Neural progenitor cell (in vitro differentiated cells): ENCODE measurements around the gene APBA3. TPM values are rescaled to one million over a fixed set of nuclear protein-coding genes. Genes with fewer than 3 reads are reported as not detected.

Experiments used
- DNase-seq: peaks from one replicate; pipeline ENCODE4 v3.0.0-alpha.2; 2016; ENCODE audit warnings: low spot score
- H2AFZ ChIP-seq: fragments of 200-600 bp; sonication (generic); replicated peaks from 2 replicates; pipeline ENCODE4 v1.6.1; 2016; ENCODE audit warnings: antibody characterized with exemption
- H3F3A ChIP-seq: fragments of 200-600 bp; sonication (generic); 2 replicates; pipeline ENCODE4 v1.6.1; 2016; ENCODE audit warnings: antibody characterized with exemption, low read depth
- H3K27ac ChIP-seq: fragments of 200-600 bp; sonication (generic); 2 replicates; pipeline ENCODE4 v1.5.1; 2016; ENCODE audit warnings: mild to moderate bottlenecking
- H3K27me3 ChIP-seq: fragments of 200-600 bp; sonication (generic); 2 replicates; pipeline ENCODE4 v1.6.1; 2016; ENCODE audit warnings: mild to moderate bottlenecking, moderate library complexity
- H3K36me3 ChIP-seq: fragments of 200-600 bp; sonication (generic); 2 replicates; pipeline ENCODE4 v1.5.1; 2016
- H3K4me1 ChIP-seq: fragments of 200-600 bp; sonication (generic); 2 replicates; pipeline ENCODE4 v1.6.1; 2016; ENCODE audit warnings: mixed run types
- H3K4me2 ChIP-seq: fragments of 200-600 bp; sonication (generic); 2 replicates; pipeline ENCODE4 v1.6.1; 2016
- H3K4me3 ChIP-seq: fragments of 200-600 bp; sonication (generic); 2 replicates; pipeline ENCODE4 v1.5.1; 2016
- H3K79me2 ChIP-seq: fragments of 200-600 bp; sonication (generic); 2 replicates; pipeline ENCODE4 v1.6.1; 2016; ENCODE audit warnings: low read depth
- H3K9ac ChIP-seq: fragments of 200-600 bp; sonication (generic); 2 replicates; pipeline ENCODE4 v1.6.1; 2016
- H3K9me3 ChIP-seq: fragments of 200-600 bp; sonication (generic); 2 replicates; pipeline ENCODE4 v1.5.1; 2016; ENCODE audit warnings: low read depth
- H4K20me1 ChIP-seq: fragments of 200-600 bp; sonication (generic); 2 replicates; pipeline ENCODE4 v1.6.1; 2016; ENCODE audit warnings: low read depth
- H3K27ac Mint-ChIP-seq: 3 replicates; pipeline ENCODE4 v1.8.0; 2021; ENCODE audit warnings: mixed read lengths
- H3K27me3 Mint-ChIP-seq: 2 replicates; pipeline ENCODE4 v1.8.0; 2022; ENCODE audit warnings: low read depth, mild to moderate bottlenecking, inconsistent platforms, moderate library complexity, mixed read lengths; ENCODE audit not compliant: insufficient read depth
- H3K36me3 Mint-ChIP-seq: 3 replicates; pipeline ENCODE4 v1.8.0; 2021; ENCODE audit warnings: mixed read lengths
- H3K4me1 Mint-ChIP-seq: 3 replicates; pipeline ENCODE4 v1.8.0; 2021; ENCODE audit warnings: mixed read lengths
- H3K4me3 Mint-ChIP-seq: 3 replicates; pipeline ENCODE4 v1.8.0; 2021; ENCODE audit warnings: mild to moderate bottlenecking, moderate library complexity, mixed read lengths
- H3K9me3 Mint-ChIP-seq: 3 replicates; pipeline ENCODE4 v1.8.0; 2020; ENCODE audit warnings: mixed read lengths
- CTCF ChIP-seq: fragments of 200-600 bp; sonication (generic); IDR thresholded peaks from 2 replicates; pipeline ENCODE4 v1.5.1; 2017; ENCODE audit warnings: antibody characterized with exemption, mild to moderate bottlenecking
- EZH2 ChIP-seq: fragments of 200-600 bp; sonication (generic); IDR thresholded peaks from 2 replicates; pipeline ENCODE4 v1.6.1; 2017; ENCODE audit warnings: antibody characterized with exemption, mild to moderate bottlenecking, moderate library complexity
- EZH2phosphoT487 ChIP-seq: fragments of 200-600 bp; sonication (generic); IDR thresholded peaks from 2 replicates; pipeline ENCODE4 v1.6.1; 2017; ENCODE audit warnings: antibody characterized with exemption
- total RNA-seq: library from RNA; depleted of rRNA; stranded (reverse); fragments of >200 nt; gene quantifications from 2 replicates; pipeline ENCODE4 v1.2.3, GENCODE V29; 2015; ENCODE audit warnings: low replicate concordance

Gene APBA3
- total RNA-seq, 1 donor from 2014 or later, result 17.3 TPM

GRCh38 chr19:3750211-3750610 lies 11.3 kb downstream of the APBA3 start:
- Histone ChIP-seq H3K9me3 (no peaks in the 10 kb centered on the region), H3K4me1 (no peaks in the 10 kb centered on the region), H3F3A (no peaks in the 10 kb centered on the region), H3K4me2 (no peak overlapping the region), H4K20me1 (no peaks in the 10 kb centered on the region), H3K9ac (no peak overlapping the region), H3K79me2 (no peaks in the 10 kb centered on the region), H3K4me3 (no peak overlapping the region), H2AFZ (no peak overlapping the region), H3K27me3 (no peaks in the 10 kb centered on the region), H3K27ac (no peak overlapping the region), H3K36me3 (no peaks in the 10 kb centered on the region)
- H3K4me1 Mint-ChIP-seq, result no peaks in the 10 kb centered on the region
- H3K4me3 Mint-ChIP-seq, result no peak overlapping the region
- peak overlapping the region; percentile 74 for H3K27ac Mint-ChIP-seq
- DNase-seq, result no peak
- peaks cover 11% of the 10 kb centered on the region for H3K36me3 Mint-ChIP-seq
- TF ChIP-seq EZH2phosphoT487, result no peak
- no peak for TF ChIP-seq CTCF
- no peak for TF ChIP-seq EZH2
- no peaks in the 10 kb centered on the region for H3K9me3 Mint-ChIP-seq
- H3K27me3 Mint-ChIP-seq, result peaks cover 2% of the 10 kb centered on the region

- Histone ChIP-seq H3F3A (no peaks in the 10 kb centered on the region), H3K4me2 (no peak overlapping the region), H3K27ac (no peak overlapping the region), H3K36me3 (no peaks in the 10 kb centered on the region), H3K9me3 (no peaks in the 10 kb centered on the region), H3K4me3 (no peak overlapping the region), H4K20me1 (no peaks in the 10 kb centered on the region), H3K9ac (no peak overlapping the region), H3K27me3 (no peaks in the 10 kb centered on the region), H2AFZ (no peak overlapping the region), H3K79me2 (no peaks in the 10 kb centered on the region), H3K4me1 (no peaks in the 10 kb centered on the region)
- Mint-ChIP-seq H3K4me3 (no peak overlapping the region), H3K27ac (no peak overlapping the region), H3K27me3 (peaks cover 2% of the 10 kb centered on the region), H3K36me3 (peaks cover 5% of the 10 kb centered on the region), H3K9me3 (no peaks in the 10 kb centered on the region), H3K4me1 (no peaks in the 10 kb centered on the region)
- no peak for DNase-seq
- TF ChIP-seq EZH2phosphoT487, result no peak
- no peak for TF ChIP-seq CTCF
- no peak for TF ChIP-seq EZH2
Measured at GRCh38 chr19:3748965-3749364, 12.5 kb downstream of the APBA3 start.

- H4K20me1 ChIP-seq, result no peaks in the 10 kb centered on the region
- no peaks in the 10 kb centered on the region for H3K36me3 Mint-ChIP-seq
- H3K4me3 ChIP-seq, result no peak overlapping the region
- H3K27ac ChIP-seq, result no peak overlapping the region
- no peaks in the 10 kb centered on the region for H3K9me3 Mint-ChIP-seq
- peak overlapping the region; percentile 83 for H3K27ac Mint-ChIP-seq
- H3K36me3 ChIP-seq, result no peaks in the 10 kb centered on the region
- no peaks in the 10 kb centered on the region for H3K27me3 ChIP-seq
- no peaks in the 10 kb centered on the region for H3K79me2 ChIP-seq
- no peak overlapping the region for H3K4me2 ChIP-seq
- no peaks in the 10 kb centered on the region for H3F3A ChIP-seq
- no peaks in the 10 kb centered on the region for H3K9me3 ChIP-seq
- H3K4me1 ChIP-seq, result no peaks in the 10 kb centered on the region
- peaks cover 2% of the 10 kb centered on the region for H3K27me3 Mint-ChIP-seq
- no peaks in the 10 kb centered on the region for H3K4me1 Mint-ChIP-seq
- H2AFZ ChIP-seq, result no peak overlapping the region
- no peak overlapping the region for H3K9ac ChIP-seq
- no peak for DNase-seq
- TF ChIP-seq CTCF (no peak), EZH2 (no peak), EZH2phosphoT487 (no peak)
- no peak overlapping the region for H3K4me3 Mint-ChIP-seq
Measured at GRCh38 chr19:3746371-3747056, 15.0 kb downstream of the APBA3 start.
